T-helper 1 cell treated with Interleukin-12 subunit alpha and Interleukin-12 subunit beta and Interleukin-4 antibody, amounts not matched to agents 30 μg/mL and 1 μg/mL, for 36 hours (primary cell): ENCODE measurements around the gene KIF1A.

Source experiments
- H3K27ac Mint-ChIP-seq: one replicate; pipeline ENCODE4 v1.8.0; 2021; ENCODE audit warnings: mild to moderate bottlenecking, mixed read lengths
- H3K27me3 Mint-ChIP-seq: one replicate; pipeline ENCODE4 v1.8.0; 2021; ENCODE audit warnings: low read depth, mixed read lengths
- H3K36me3 Mint-ChIP-seq: one replicate; pipeline ENCODE4 v1.8.0; 2021; ENCODE audit warnings: low read depth, mixed read lengths
- H3K4me1 Mint-ChIP-seq: one replicate; pipeline ENCODE4 v1.8.0; 2021; ENCODE audit warnings: low read depth, mixed read lengths
- H3K4me3 Mint-ChIP-seq: one replicate; pipeline ENCODE4 v1.8.0; 2021; ENCODE audit warnings: mild to moderate bottlenecking, moderate library complexity, mixed read lengths
- H3K9me3 Mint-ChIP-seq: one replicate; pipeline ENCODE4 v1.8.0; 2021; ENCODE audit warnings: mixed read lengths

Gene KIF1A

GRCh38 chr2:240791821-240792628 is 28.0 kb downstream of the KIF1A start:
- no peaks in the 10 kb centered on the region for H3K27me3 Mint-ChIP-seq
- H3K9me3 Mint-ChIP-seq, result no peaks in the 10 kb centered on the region
- H3K36me3 Mint-ChIP-seq, result no peaks in the 10 kb centered on the region
- H3K4me3 Mint-ChIP-seq, result no peak overlapping the region
- no peak overlapping the region for H3K27ac Mint-ChIP-seq
- no peaks in the 10 kb centered on the region for H3K4me1 Mint-ChIP-seq

GRCh38 chr2:240791221-240791800 is 28.7 kb downstream of the KIF1A start:
- no peaks in the 10 kb centered on the region for H3K4me1 Mint-ChIP-seq
- H3K4me3 Mint-ChIP-seq, result no peak overlapping the region
- H3K9me3 Mint-ChIP-seq, result no peaks in the 10 kb centered on the region
- H3K36me3 Mint-ChIP-seq, result no peaks in the 10 kb centered on the region
- H3K27me3 Mint-ChIP-seq, result no peaks in the 10 kb centered on the region
- no peak overlapping the region for H3K27ac Mint-ChIP-seq

GRCh38 chr2:240790370-240791220 is 29.4 kb downstream of the KIF1A start:
- Mint-ChIP-seq H3K9me3 (no peaks in the 10 kb centered on the region), H3K4me1 (no peaks in the 10 kb centered on the region), H3K36me3 (no peaks in the 10 kb centered on the region), H3K27me3 (no peaks in the 10 kb centered on the region), H3K4me3 (no peak overlapping the region), H3K27ac (no peak overlapping the region)

GRCh38 chr2:240789501-240790369 is 30.3 kb downstream of the KIF1A start:
- no peaks in the 10 kb centered on the region for H3K27me3 Mint-ChIP-seq
- no peak overlapping the region for H3K4me3 Mint-ChIP-seq
- no peak overlapping the region for H3K27ac Mint-ChIP-seq
- H3K36me3 Mint-ChIP-seq, result no peaks in the 10 kb centered on the region
- no peaks in the 10 kb centered on the region for H3K4me1 Mint-ChIP-seq
- no peaks in the 10 kb centered on the region for H3K9me3 Mint-ChIP-seq

- H3K9me3 Mint-ChIP-seq, result no peaks in the 10 kb centered on the region
- no peak overlapping the region for H3K27ac Mint-ChIP-seq
- H3K4me3 Mint-ChIP-seq, result no peak overlapping the region
- H3K4me1 Mint-ChIP-seq, result no peaks in the 10 kb centered on the region
- H3K36me3 Mint-ChIP-seq, result no peaks in the 10 kb centered on the region
- H3K27me3 Mint-ChIP-seq, result no peaks in the 10 kb centered on the region
Observed at GRCh38 chr2:240789051-240789453, 31.0 kb downstream of the KIF1A start.

- Mint-ChIP-seq H3K27me3 (no peaks in the 10 kb centered on the region), H3K9me3 (no peaks in the 10 kb centered on the region), H3K36me3 (no peaks in the 10 kb centered on the region)
Observed at GRCh38 chr2:240788482-240788881, 31.5 kb downstream of the KIF1A start.

GRCh38 chr2:240787521-240788472 is 32.2 kb downstream of the KIF1A start:
- Mint-ChIP-seq H3K9me3 (no peaks in the 10 kb centered on the region), H3K27me3 (no peaks in the 10 kb centered on the region)

More at GRCh38 chr2:240788482-240788881, 31.5 kb downstream of the KIF1A start:
- no peaks in the 10 kb centered on the region for H3K4me1 Mint-ChIP-seq
- H3K4me3 Mint-ChIP-seq, result no peak overlapping the region
- H3K27ac Mint-ChIP-seq, result no peak overlapping the region

GRCh38 chr2:240786871-240787311 is 33.1 kb downstream of the KIF1A start:
- Mint-ChIP-seq H3K4me3 (no peak overlapping the region), H3K27ac (no peak overlapping the region), H3K9me3 (no peaks in the 10 kb centered on the region), H3K4me1 (no peaks in the 10 kb centered on the region), H3K36me3 (no peaks in the 10 kb centered on the region), H3K27me3 (no peaks in the 10 kb centered on the region)

More at GRCh38 chr2:240787521-240788472, 32.2 kb downstream of the KIF1A start:
- Mint-ChIP-seq H3K4me3 (no peak overlapping the region), H3K4me1 (no peaks in the 10 kb centered on the region), H3K36me3 (no peaks in the 10 kb centered on the region), H3K27ac (no peak overlapping the region)

GRCh38 chr2:240786355-240786841 is 33.6 kb downstream of the KIF1A start:
- Mint-ChIP-seq H3K27me3 (no peaks in the 10 kb centered on the region), H3K4me3 (no peak overlapping the region), H3K9me3 (no peaks in the 10 kb centered on the region), H3K4me1 (no peaks in the 10 kb centered on the region), H3K36me3 (no peaks in the 10 kb centered on the region), H3K27ac (no peak overlapping the region)

- no peak overlapping the region for H3K27ac Mint-ChIP-seq
- H3K4me1 Mint-ChIP-seq, result no peaks in the 10 kb centered on the region
- H3K9me3 Mint-ChIP-seq, result no peaks in the 10 kb centered on the region
- H3K27me3 Mint-ChIP-seq, result no peaks in the 10 kb centered on the region
- H3K36me3 Mint-ChIP-seq, result no peaks in the 10 kb centered on the region
- no peak overlapping the region for H3K4me3 Mint-ChIP-seq
Observed at GRCh38 chr2:240785424-240786335, 34.3 kb downstream of the KIF1A start.

- no peaks in the 10 kb centered on the region for H3K36me3 Mint-ChIP-seq
- H3K27ac Mint-ChIP-seq, result no peak overlapping the region
- no peaks in the 10 kb centered on the region for H3K4me1 Mint-ChIP-seq
- no peak overlapping the region for H3K4me3 Mint-ChIP-seq
- no peaks in the 10 kb centered on the region for H3K27me3 Mint-ChIP-seq
- H3K9me3 Mint-ChIP-seq, result no peaks in the 10 kb centered on the region
Observed at GRCh38 chr2:240784629-240785423, 35.2 kb downstream of the KIF1A start.
